Measurements from ENCODE around the gene SOCS3.

The SOCS3 gene

GRCh38 chr17:78392295-78392694 is 32.4 kb upstream of the SOCS3 start (continued):
- TF ChIP-seq ZNF704 (tag by site-specific recombination; IDR thresholded peaks at IDR 0.05) (no peak), ZNF324 (tag by site-specific recombination; IDR thresholded peaks at IDR 0.05) (no peak), PRDM10 (tag by site-specific recombination; IDR thresholded peaks at IDR 0.05) (no peak), ZNF239 (tag by site-specific recombination; IDR thresholded peaks at IDR 0.05) (no peak), ZNF514 (tag by site-specific recombination; IDR thresholded peaks at IDR 0.05) (no peak), ZNF707 (tag by site-specific recombination; IDR thresholded peaks at IDR 0.05) (no peak), SCRT1 (tag by site-specific recombination; IDR thresholded peaks at IDR 0.05; ENCODE audit: borderline replicate concordance) (no peak), YY1 (tag by site-specific recombination; IDR thresholded peaks at IDR 0.05) (no peak), REST (tag by site-specific recombination; IDR thresholded peaks at IDR 0.05) (no peak), ZBTB44 (tag by site-specific recombination; IDR thresholded peaks at IDR 0.05) (no peak)

GRCh38 chr17:78391843-78392242 is 32.0 kb upstream of the SOCS3 start:
- no peak overlapping the region for H3K27ac ChIP-seq (ENCODE audit: extremely low read depth, low read depth, low read length)
- TF ChIP-seq AEBP2 (tag by site-specific recombination; IDR thresholded peaks at IDR 0.05; ENCODE audit: borderline replicate concordance) = no peak
- TF ChIP-seq WT1 (tag by site-specific recombination; IDR thresholded peaks at IDR 0.05) = no peak
- no peak for TF ChIP-seq SCRT2 (tag by site-specific recombination; IDR thresholded peaks at IDR 0.05)
- TF ChIP-seq ZNF600 (tag by site-specific recombination; IDR thresholded peaks at IDR 0.05) = no peak
- no peak for TF ChIP-seq ZNF585B (tag by site-specific recombination; IDR thresholded peaks at IDR 0.05)
- H3K9me3 ChIP-seq (ENCODE audit: control insufficient read depth, insufficient read depth, low read depth, low read length) = no peaks in the 10 kb centered on the region
- no peak overlapping the region for H3K4me3 ChIP-seq (ENCODE audit: low read depth, low read length)
- ChIA-PET CTCF (interaction anchor here (0.8 to 3.7 kb wide), 7 partner anchors 20 to 317 kb away, joined by 3 to 28 read pairs (median 6); no protein-coding TSS in a partner anchor), POLR2A (no interaction called here)
- no peaks in the 10 kb centered on the region for H3K4me1 ChIP-seq (ENCODE audit: control insufficient read depth, insufficient read depth, low read length)
- H3K36me3 ChIP-seq (ENCODE audit: control insufficient read depth in 2 of 2, insufficient read depth in 1 of 2, low read length in 2 of 2) = peaks cover 21 to 56% of the 10 kb centered on the region in 2 experiments; a peak in 2 of 3 replicates
